ENCODE data around the gene NDUFS1.
A peak's percentile ranks its signal among the peaks of the same experiment; 100 is the strongest.
"Not testable (repeated sequence)": the region's sequence is repeated elsewhere in the genome, so short reads cannot be mapped to it uniquely, and the experiment has no call there.

Gene NDUFS1

DNA sequence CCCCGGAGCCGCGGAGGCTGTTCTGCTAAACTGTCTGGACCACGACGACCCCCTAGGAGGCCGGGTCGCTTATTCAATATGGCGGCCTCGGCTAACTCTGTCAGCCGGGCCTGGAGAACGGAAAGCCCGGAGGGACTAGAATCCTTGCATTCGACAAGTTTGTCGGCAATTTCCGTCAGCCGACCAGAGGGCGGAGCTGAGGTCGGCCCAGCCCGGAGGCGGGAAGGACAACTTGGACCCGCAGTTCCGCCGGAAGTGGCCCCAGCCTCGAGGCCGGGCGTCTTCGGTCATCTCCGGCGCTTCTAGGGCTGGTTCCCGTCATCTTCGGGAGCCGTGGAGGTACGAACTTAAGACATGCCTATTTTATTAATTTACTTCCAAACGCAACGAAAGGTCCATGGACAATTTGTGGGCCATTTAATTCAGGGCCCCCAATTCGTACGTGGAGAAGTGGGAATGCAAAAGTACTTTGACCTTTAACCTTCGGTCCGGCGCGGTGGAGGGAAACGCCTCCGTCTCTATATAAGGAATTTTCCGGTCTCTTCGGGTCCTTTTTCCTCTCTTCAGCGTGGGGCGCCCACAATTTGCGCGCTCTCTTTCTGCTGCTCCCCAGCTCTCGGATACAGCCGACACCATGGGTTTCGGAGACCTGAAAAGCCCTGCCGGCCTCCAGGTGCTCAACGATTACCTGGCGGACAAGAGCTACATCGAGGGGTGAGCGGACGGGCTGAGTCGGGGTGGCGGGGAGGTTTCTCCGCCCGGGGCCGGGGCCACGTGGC is at the start of gene NDUFS1, which contains the start of gene EEF1B2:
Gene NDUFS1 (minus strand): TSS at position 99 of the 779 bp plus-strand sequence. CDS start 5,766 bp downstream, outside the sequence.
Gene EEF1B2 (plus strand): TSS at position 550 of the 779 bp plus-strand sequence. CDS start 85 bp downstream, at position 635.
- peak; percentile 95 for DNase-seq

DNA sequence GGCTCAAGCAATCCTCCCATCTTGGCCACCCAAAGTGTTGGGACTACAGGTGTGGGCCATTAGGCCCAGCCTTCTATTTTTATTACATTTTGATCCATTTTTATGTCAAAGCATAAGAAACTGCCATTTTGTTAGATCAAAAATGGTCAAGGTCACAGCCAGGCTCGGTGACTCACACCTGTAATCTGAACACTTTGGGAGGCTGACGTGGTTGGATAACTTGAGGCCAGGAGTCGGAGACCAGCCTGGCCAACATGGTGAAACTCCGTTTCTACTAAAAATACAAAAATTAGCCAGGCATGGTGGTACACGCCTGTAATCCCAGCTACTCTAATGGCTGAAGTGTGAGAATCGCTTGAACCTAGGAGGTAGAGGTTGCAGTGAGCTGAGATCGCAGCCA is 49.7 kb upstream of the NDUFS1 start:
- no peak for DNase-seq

DNA sequence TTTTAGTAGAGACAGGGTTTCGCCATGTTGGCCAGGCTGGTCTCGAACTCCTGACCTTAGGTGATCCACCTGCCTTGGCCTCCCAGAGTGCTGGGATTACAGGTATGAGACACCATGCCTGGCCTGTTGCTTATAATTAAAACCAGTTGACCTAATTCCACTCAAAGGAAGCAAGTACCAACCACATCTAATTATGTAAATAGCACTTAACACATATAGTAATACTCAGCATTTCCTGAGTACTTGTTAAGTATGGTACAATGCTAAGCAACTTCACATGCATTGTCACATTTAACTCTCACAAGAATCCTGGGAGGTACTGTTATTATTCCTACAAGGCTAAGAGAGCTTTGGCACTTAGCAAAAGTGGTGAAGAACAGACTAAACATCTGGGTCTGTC is 48.1 kb upstream of the NDUFS1 start:
- DNase-seq, result not testable (repeated sequence)

DNA sequence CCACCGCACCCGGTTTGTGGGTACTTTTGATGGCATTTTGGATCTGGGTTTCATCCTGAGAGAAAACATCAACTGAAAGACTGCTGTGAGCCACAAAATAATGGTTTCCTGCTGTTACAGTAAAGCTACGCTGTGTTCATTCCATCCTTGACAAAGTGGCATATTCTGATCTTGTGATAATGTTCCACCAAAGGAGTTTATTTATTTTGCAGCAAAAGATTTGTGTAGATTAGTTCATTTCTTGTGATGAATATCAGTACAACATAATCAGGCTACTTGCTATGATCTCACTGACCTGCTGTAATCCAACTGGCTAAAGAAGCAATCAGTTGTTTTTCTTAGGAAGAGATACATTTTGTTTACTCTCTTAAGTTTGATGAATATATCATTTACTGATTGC is 45.5 kb upstream of the NDUFS1 start:
- DNase-seq, result no peak

DNA sequence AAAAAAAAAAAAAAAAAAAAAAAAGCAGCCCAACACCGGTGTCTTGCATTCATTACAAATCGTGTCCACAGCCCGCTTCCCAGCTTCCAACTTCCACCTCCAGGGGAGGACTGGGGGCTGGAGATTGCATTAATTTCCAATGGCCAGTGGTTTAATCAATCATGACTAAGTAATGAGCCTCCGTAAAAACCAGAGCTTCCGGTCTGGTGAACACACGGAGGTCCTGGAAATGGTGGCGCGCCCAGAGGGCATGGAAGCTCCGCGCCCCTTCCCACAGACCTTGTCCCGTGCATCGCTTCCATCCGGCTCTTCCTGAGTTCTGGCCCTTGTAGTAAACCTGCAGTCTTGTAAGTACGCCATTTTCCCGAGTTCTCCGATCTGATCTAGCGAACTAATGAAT is 44.1 kb upstream of the NDUFS1 start:
- no peak for DNase-seq

DNA sequence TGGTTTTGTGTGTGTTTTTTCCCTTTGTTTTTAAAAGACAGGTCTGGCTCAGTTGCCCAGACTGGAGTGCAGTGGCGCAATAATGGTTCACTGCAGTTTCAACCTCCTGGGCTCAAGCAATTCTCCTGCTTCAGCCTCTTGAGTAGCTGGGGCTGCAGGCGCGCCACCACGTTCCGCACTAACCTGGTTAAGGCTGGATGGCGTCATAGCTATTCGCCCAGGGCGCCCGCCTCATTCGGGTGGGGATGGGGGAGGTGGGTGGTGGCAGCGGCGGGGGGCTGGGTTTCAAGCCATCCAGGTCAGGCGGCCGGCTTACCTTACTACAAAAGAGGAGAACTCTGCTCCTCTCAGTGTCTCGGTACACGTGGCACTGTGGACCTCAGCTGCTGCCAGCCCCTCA is 43.2 kb upstream of the NDUFS1 start:
- no peak for DNase-seq

DNA sequence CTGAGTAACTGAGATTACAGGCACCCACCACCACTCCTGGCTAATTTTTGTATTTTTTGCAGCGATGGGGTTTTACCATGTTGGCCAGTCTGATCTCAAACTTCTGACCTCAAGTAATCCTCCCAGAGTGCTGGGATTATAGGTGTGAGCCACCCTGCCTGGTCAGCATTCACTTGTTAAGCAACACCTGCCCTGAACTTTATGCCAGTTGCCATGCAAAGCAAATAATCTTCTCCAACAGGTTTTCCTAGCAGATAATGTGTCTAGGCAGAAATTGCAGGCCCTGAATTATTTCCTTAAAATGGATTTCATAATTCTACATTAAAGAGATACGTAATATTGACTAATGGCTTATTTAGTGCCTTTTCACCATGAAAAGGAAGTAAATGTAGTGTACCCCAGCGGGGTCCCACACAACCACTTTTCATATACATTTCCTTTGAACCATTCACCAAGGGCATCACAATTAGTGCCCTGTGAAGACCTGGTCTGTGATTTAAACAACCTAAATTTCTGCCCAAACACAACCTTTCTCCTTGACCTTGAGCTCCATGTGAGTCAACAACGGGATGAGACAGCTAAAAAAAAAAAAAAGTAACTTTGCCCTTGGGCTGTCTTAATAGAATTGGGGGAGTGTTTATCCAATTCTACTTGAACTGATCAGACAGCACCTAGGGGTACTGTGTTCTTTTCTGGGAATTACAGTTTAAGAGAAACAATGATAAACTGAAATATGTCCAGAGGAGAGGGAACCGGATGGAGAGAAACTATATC is 42.0 kb upstream of the NDUFS1 start:
- DNase-seq, result no peak

DNA sequence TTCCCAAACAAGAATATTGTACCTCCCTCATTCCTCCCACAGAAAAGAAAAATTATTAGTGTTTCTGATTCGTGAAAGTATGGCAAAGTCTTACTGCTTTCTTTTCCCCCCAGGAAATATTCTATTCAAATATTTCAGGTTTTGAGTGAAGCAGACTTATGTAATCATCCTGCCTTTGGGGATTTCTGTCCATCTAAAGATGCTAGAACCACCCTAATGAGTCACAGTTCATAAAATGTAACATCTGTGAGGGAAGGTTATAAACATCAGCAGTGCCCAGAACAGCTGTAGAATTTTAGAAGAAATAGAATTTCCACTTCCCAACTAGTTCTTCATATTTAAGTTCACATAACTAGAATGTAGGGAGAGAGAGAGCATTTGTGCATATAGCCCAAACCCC is 39.4 kb upstream of the NDUFS1 start:
- no peak for DNase-seq

DNA sequence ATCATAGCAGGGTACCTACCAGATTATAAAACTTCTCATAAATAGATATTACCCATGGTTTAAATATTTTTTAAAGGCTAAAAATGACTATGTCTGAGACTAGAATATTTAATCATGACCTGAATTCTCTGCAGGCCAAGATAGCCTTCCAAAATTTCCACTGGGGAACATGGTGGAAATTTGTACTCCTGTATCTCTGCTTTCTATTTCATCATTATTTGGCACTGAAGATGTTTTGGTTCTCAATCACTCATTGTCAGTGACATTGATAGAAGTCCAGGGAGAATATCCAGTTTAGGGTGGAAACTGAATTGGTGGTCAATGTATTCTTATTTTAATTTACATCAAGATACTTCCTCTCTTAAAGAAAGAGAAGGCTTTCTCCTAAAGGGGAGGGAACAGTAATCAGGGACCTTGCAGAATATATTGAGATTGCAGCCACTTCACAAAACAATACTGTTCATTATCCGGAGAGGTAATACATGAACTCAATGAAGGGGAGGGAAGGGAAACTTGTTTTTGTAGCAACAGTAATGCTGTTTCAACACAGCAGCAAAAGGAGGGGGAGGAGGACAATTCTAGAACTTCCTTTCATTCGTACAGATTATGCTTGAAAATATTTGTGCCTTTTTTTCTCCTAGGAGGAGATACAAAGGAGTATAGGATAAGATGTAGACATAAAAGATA is 34.6 kb upstream of the NDUFS1 start:
- DNase-seq, result no peak

DNA sequence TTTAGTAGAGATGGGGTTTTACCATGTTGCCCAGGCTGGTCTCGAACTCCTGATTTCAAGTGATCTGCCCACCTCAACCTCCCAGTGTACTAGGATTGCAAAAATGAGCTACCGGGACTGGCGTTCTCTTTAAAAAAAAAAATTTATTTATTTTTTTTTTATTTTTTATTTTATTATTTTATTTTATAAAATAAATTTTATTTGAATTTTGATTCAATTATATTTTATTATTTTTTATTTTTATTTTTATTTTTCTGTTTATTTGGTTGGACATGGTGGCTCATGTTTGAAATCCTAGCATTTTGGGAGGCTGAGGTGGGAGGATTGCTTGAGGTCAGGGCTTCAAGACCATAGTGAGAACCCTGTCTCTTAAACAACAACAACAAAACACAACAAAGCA is 32.9 kb upstream of the NDUFS1 start:
- DNase-seq, result no peak

DNA sequence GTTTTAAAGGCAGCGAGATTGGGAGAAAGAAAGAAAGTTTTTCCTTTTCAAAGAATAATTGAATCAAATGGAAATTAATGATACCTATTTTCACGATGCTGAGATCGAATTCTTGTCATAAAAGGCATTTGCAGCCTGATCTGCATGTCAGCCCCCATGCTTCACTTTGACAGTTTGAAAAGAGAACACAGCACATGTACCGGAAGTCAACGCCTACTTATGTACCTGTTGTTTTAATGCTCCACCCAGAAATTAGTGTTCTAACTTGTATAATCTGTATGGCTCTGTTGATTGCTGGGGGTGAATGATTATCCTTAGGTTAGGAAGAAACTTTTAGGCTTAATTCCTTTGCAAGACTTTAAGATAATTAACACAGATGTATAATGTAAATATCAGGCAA is 31.4 kb upstream of the NDUFS1 start:
- DNase-seq, result no peak

DNA sequence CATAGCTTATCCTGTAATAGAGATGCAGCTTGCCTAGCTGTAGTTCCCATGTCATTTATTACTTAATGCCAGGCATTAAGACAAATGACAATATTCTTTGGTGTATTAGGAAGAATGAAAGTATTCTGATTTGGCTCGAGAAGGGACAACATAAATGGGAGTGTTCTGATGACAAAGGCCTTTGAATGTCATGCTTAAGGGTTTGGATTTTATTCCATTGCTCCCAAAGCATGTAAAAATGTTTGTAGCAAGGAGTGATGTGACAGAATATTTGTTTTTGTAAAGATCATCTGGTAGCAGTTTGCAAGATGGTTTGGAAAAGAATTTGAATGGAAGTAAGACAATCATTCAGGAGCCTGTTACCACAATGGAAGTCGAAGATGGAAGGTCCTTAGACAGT is 30.9 kb upstream of the NDUFS1 start:
- DNase-seq, result no peak

DNA sequence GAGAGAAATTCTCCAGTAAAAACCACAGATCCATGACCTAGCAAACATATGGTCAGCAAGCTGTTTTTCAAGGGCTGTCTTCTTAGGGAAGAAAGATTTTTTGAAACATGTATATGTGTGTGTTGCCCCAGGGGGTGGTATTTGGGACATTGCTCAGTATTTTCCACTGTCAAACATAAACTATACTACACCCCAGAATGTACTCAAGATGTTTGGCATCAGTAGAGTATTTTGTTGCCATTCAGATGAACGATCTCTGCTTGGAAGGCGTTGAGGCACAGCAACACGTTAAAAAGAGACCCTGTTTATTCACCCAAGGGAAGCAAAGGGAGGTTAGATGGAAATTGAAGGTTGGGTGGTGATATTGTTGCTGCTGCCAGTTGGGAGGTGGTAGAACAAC is 30.4 kb upstream of the NDUFS1 start:
- DNase-seq, result no peak

DNA sequence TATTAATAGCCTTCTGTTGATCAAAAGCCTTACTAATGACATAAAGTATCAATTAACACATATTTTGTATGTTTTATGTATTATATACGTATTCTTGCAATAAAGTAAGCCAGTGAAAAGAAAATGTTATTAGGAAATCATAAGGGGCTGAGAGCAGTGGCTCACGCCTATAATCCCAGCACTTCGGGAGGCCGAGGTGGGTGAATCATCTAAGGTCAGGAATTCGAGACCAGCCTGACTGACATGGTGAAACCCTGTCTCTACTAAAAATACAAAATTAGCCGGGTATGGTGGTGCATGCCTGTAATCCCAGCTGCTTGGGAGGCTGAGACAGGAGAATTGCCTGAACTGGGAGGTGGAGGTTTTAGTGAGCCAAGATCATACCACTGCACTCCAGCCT is 22.3 kb upstream of the NDUFS1 start:
- DNase-seq, result not testable (repeated sequence)

DNA sequence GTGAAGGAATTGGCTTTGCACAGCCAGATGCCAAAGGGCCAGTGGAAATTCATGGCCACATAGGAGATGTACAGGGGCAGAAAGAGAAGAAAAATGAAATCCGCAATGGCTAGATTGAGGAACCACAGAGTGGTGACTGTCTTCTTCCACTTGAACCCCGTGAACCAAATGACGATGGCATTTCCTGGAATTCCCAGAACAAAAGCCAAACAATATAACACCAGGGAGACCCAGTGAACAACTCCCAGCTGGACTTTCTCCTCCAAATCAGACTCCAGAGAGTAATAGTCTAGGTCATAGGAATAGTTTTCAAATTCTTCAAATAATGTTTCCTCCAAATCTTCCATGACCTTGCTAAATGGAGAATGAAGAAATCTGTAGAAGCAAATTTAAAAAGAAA is 17.7 kb upstream of the NDUFS1 start:
- DNase-seq, result no peak

DNA sequence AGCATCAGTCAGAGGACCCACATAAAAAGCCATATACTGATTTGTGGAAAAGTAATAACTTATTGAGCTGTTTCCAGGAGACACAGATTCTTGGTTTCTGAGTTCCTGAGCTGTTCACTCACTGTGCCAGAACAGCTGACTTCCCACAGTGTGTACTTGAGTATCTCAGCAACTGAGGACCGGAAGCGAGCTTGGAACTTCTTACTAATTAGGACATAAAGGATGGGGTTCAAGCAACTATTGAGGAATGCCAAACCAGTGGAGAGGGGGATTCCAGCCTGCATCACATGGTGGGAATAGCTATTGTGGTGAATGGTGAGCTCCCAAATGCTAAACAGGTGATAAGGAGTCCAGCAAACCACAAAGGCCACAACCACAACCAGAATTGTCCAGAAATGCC is 16.9 kb upstream of the NDUFS1 start:
- no peak for DNase-seq

DNA sequence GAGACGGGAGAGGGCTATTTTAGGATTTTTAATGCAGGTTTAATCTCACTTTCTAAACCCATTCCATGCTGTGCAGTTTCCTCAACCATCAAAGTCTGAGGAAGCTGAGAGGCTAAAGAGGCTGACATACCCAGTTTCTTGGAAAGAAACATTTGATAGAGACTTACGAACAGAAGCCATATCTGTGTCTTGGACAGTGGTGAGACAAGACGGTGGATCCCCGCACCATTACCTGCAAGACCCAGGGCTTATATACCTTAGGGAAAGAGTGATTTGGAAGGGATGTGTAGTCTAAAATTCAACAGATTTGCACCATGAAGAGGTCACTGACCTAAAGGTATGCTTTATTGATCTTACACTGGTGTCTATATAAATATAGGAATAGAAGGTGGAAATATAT is 13.9 kb upstream of the NDUFS1 start:
- DNase-seq, result no peak

DNA sequence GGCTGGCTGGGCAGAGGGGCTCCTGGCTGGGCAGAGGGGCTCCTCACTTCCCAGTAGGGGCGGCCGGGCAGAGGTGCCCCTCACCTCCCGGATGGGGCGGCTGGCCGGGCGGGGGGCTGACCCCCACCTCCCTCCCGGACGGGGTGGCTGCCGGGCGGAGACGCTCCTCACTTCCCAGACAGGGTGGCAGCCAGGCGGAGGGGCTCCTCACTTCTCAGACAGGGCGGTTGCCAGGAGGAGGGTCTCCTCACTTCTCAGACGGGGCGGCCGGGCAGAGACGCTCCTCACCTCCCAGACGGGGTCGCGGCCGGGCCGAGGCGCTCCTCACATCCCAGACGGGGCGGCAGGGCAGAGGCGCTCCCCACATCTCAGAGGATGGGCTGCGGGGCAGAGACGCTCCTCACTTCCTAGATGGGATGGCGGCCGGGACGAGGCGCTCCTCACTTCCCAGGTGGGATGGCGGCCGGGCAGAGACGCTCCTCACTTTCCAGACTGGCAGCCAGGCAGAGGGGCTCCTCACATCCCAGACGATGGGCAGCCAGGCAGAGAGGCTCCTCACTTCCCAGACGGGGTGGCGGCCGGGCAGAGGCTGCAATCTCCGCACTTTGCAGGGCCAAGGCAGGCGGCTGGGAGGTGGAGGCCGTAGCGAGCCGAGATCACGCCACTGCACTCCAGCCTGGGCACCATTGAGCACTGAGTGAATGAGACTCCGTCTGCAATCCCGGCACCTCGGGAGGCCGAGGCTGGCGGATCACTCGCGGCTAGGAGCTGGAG is 12.6 kb upstream of the NDUFS1 start:
- DNase-seq, result not testable (repeated sequence)

DNA sequence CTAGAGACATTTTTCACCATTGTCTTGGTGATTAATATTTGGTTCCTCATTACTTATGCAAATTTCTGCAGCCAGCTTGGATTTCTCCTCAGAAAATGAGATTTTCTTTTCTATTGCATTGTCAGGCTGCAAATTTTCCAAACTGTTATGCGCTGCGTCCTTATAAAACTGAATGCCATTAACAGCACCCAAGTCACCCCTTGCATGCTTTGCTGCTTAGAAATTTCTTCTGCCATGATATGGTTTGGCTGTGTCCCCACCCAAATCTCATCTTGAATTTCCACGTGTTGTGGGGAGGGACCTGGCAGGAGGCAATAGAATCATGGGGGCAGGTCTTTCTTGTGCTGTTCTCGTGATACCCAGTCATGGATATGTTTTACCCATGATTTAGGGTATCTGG is 9.0 kb upstream of the NDUFS1 start:
- DNase-seq, result not testable (repeated sequence)

DNA sequence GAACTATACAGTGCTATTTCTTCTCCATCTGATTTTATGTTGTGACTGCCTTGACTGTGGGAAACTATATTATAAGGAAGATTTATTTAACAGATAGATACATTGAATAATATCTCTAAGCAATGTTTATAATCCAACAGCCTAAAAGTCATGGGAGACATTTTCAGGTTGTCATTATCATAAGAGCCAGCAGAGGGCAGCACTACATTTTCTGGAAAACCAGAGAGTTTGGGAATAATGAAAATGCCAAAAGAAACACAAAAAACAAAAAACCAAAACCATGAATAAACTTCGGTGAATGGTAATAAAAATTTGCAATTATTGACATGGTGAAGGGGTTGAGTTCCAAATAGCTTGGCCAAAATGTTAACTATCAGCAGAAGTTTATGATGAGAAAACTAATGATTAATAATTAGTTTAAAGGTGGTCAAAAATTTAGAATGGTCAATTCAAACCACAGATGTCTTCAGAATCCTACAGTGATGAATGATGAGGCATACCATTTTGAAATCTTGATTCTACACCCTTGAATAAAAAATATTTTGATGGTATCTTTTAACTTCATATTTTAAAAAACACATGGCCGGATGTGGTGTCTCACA is 5.1 kb upstream of the NDUFS1 start:
- peak; percentile 12 for DNase-seq

DNA sequence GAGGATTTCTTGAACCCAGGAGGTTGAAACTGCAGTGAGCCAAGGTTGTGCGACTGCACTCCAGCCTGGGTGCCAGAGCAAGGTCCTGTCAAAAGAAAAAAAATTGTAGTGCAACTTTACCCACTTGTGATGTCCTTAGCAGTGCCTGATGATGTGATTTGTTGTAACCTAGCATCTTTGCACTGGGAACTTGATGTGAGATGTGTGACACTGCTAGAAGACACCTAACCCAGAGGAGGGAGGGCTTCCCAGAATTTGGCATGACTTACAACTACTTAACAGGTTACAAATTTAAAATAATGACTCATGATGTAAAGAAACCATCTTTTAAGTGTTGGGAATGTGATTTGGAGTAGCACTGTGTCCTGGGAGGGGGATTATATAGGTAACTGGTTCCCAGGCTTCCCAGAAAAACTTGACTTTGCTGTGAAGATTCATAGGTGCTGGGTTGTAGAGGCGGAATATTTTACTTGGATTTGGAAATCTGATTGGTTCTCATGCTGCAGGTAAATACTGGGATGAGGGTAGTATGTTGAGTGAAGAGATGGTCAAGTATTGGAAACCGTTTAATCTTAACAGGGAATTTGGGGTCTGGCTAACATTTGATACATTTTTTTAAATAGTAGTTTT is 4.1 kb upstream of the NDUFS1 start:
- no peak for DNase-seq

DNA sequence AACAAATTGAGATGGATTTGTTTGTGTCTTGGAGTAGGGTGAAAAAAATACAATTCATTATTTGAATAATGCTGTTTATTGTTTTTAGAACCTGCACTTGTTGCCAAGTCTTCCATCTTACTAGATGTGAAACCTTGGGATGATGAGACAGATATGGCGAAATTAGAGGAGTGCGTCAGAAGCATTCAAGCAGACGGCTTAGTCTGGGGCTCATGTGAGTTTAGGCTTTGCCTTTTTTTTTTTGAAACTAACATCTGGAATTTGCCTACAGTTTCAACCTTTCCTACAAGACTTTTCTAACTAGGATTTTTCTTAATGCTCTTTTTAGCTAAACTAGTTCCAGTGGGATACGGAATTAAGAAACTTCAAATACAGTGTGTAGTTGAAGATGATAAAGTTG is 3.2 kb upstream of the NDUFS1 start:
- DNase-seq, result not testable (repeated sequence)
